WTC11 (cell line): ENCODE data around the gene ANKRD53. TPM values are rescaled to one million over a fixed set of nuclear protein-coding genes. Genes with fewer than 3 reads are reported as not detected.
A peak's percentile ranks its signal among the peaks of the same experiment; 100 is the strongest.
"Not testable (repeated sequence)": the region's sequence is repeated elsewhere in the genome, so short reads cannot be mapped to it uniquely, and the experiment has no call there.

ENCODE experiments used
- ATAC-seq: fragments of 200-7000 bp; cut with Tn5 transposase; 2 replicates; pipeline ENCODE4 v1.10.0; 2021; ENCODE audit warnings: mild to moderate bottlenecking, moderate library complexity
- CTCF ChIA-PET: fragments of 300-600 bp; sonication (Branson Sonifier 250); formaldehyde crosslinking; loops from one replicate; lab custom pipeline; 2021; ENCODE audit warnings: antibody characterized with exemption; lab: Charles Lee
- POLR2A ChIA-PET: fragments of 350-600 bp; sonication (Branson Sonifier 250); formaldehyde crosslinking; loops from one replicate; lab custom pipeline; 2021; ENCODE audit warnings: antibody characterized with exemption; lab: Charles Lee
- DNase-seq: peaks from one replicate; pipeline ENCODE4 v3.0.0; 2021; ENCODE audit warnings: low spot score
- H3K27ac Mint-ChIP-seq: 2 replicates; pipeline ENCODE4 v1.8.0; 2021; ENCODE audit warnings: mixed read lengths
- H3K27me3 Mint-ChIP-seq: 2 replicates; pipeline ENCODE4 v1.8.0; 2021; ENCODE audit warnings: low read depth, mild to moderate bottlenecking, moderate library complexity, mixed read lengths
- H3K36me3 Mint-ChIP-seq: 2 replicates; pipeline ENCODE4 v1.8.0; 2021; ENCODE audit warnings: mixed read lengths
- H3K4me1 Mint-ChIP-seq: 2 replicates; pipeline ENCODE4 v1.8.0; 2022; ENCODE audit warnings: mixed read lengths
- H3K4me3 Mint-ChIP-seq: 2 replicates; pipeline ENCODE4 v1.8.0; 2021; ENCODE audit warnings: mild to moderate bottlenecking, moderate library complexity, mixed read lengths
- H3K9me3 Mint-ChIP-seq: 2 replicates; pipeline ENCODE4 v1.8.0; 2021; ENCODE audit warnings: mixed read lengths
- MXD4 ChIP-seq: fragments of 250-450 bp; sonication (Bioruptor Pico); IDR thresholded peaks from 2 replicates; pipeline ENCODE4 v1.8.0; 2021; ENCODE audit warnings: mild to moderate bottlenecking, moderate library complexity, borderline replicate concordance
- MYBL2 ChIP-seq: sonication (generic); formaldehyde crosslinking; IDR thresholded peaks from 2 replicates; pipeline ENCODE4 v1.8.1; 2023; ENCODE audit warnings: mild to moderate bottlenecking, moderate library complexity, missing genetic modification reagents
- SOX15 ChIP-seq: fragments of 250-450 bp; sonication (Bioruptor Pico); IDR thresholded peaks from 2 replicates; pipeline ENCODE4 v1.9.0; 2021; ENCODE audit warnings: mild to moderate bottlenecking
- SP1 ChIP-seq: sonication (generic); formaldehyde crosslinking; conservative IDR thresholded peaks from 2 replicates; pipeline ENCODE4 v1.8.1; 2022; ENCODE audit warnings: missing genetic modification reagents
- ZNF317 ChIP-seq: sonication (generic); formaldehyde crosslinking; IDR thresholded peaks from 2 replicates; pipeline ENCODE4 v1.8.1; 2023; ENCODE audit warnings: low read depth, mild to moderate bottlenecking, moderate library complexity, missing genetic modification reagents, borderline replicate concordance
- ZNF396 ChIP-seq: fragments of 250-450 bp; sonication (Bioruptor Pico); IDR thresholded peaks from 2 replicates; pipeline ENCODE4 v1.8.0; 2021; ENCODE audit warnings: mild to moderate bottlenecking, moderate library complexity, borderline replicate concordance
- ZNF423 ChIP-seq: fragments of 250-450 bp; sonication (Bioruptor Pico); IDR thresholded peaks from 2 replicates; pipeline ENCODE4 v2.1.2; 2022; ENCODE audit warnings: mild to moderate bottlenecking, moderate library complexity
- ZNF671 ChIP-seq: fragments of 250-450 bp; sonication (Bioruptor Pico); IDR thresholded peaks from 2 replicates; pipeline ENCODE4 v1.8.0; 2021; ENCODE audit warnings: mild to moderate bottlenecking
- total RNA-seq: library from RNA; stranded (reverse); gene quantifications from 3 replicates; pipeline ENCODE4 v1.2.3, GENCODE V29; 2021
- TF ChIP-seq, protein P1 (sequence below): sonication (generic); formaldehyde crosslinking; IDR thresholded peaks from 2 replicates; pipeline ENCODE4 v1.8.1; 2022; ENCODE audit warnings: mild to moderate bottlenecking, missing genetic modification reagents, moderate library complexity, borderline replicate concordance
- TF ChIP-seq, protein P2 (sequence below): sonication (generic); formaldehyde crosslinking; IDR thresholded peaks from 2 replicates; pipeline ENCODE4 v1.8.0; 2023; ENCODE audit warnings: mild to moderate bottlenecking, missing genetic modification reagents
- TF ChIP-seq, protein P3 (sequence below): sonication (generic); formaldehyde crosslinking; IDR thresholded peaks from 2 replicates; pipeline ENCODE4 v1.8.0; 2023; ENCODE audit warnings: missing genetic modification reagents
- TF ChIP-seq, protein P4 (sequence below): sonication (generic); formaldehyde crosslinking; IDR thresholded peaks from 2 replicates; pipeline ENCODE4 v1.8.1; 2022; ENCODE audit warnings: low read depth, mild to moderate bottlenecking, moderate library complexity, missing genetic modification reagents, borderline replicate concordance
- TF ChIP-seq, protein P5 (sequence below): sonication (generic); formaldehyde crosslinking; IDR thresholded peaks from 2 replicates; pipeline ENCODE4 v1.8.0; 2022; ENCODE audit warnings: mild to moderate bottlenecking, missing genetic modification reagents
- TF ChIP-seq, protein P6 (sequence below): sonication (generic); formaldehyde crosslinking; IDR thresholded peaks from 2 replicates; pipeline ENCODE4 v1.8.0; 2022; ENCODE audit warnings: mild to moderate bottlenecking, missing genetic modification reagents
- TF ChIP-seq, protein P7 (sequence below): fragments of 200-600 bp; IDR thresholded peaks from 2 replicates; pipeline ENCODE4 v1.8.0; 2022; ENCODE audit warnings: antibody characterized with exemption

ANKRD53 gene
- total RNA-seq, 1 experiment from 2014 or later: 0.81 TPM

DNA sequence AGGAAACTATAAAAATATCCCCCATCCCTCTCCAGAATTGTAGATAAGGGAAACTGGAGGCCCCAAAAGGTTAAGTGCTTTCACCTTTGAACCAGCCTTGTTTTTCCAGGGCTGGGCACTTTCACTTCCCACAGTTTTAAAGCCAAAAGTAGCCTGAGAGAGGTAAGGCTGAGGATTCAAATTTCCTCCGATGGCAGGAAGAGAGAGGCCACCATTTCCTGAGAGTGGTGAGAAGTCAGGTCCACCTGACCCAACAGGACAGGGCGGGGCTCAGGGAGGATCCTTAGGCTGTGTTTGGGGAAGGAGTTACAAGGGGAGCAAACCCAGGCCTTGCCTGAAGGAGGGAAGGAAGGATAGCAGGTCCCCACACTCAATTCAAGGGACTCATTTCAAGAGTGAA, 20.9 kb downstream of the ANKRD53 start (continued):
- TF ChIP-seq, protein P1, sequence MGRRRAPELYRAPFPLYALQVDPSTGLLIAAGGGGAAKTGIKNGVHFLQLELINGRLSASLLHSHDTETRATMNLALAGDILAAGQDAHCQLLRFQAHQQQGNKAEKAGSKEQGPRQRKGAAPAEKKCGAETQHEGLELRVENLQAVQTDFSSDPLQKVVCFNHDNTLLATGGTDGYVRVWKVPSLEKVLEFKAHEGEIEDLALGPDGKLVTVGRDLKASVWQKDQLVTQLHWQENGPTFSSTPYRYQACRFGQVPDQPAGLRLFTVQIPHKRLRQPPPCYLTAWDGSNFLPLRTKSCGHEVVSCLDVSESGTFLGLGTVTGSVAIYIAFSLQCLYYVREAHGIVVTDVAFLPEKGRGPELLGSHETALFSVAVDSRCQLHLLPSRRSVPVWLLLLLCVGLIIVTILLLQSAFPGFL (CRISPR knock-in tag): no peak
- no peak for TF ChIP-seq ZNF423 (CRISPR knock-in tag)
- TF ChIP-seq, protein P2, sequence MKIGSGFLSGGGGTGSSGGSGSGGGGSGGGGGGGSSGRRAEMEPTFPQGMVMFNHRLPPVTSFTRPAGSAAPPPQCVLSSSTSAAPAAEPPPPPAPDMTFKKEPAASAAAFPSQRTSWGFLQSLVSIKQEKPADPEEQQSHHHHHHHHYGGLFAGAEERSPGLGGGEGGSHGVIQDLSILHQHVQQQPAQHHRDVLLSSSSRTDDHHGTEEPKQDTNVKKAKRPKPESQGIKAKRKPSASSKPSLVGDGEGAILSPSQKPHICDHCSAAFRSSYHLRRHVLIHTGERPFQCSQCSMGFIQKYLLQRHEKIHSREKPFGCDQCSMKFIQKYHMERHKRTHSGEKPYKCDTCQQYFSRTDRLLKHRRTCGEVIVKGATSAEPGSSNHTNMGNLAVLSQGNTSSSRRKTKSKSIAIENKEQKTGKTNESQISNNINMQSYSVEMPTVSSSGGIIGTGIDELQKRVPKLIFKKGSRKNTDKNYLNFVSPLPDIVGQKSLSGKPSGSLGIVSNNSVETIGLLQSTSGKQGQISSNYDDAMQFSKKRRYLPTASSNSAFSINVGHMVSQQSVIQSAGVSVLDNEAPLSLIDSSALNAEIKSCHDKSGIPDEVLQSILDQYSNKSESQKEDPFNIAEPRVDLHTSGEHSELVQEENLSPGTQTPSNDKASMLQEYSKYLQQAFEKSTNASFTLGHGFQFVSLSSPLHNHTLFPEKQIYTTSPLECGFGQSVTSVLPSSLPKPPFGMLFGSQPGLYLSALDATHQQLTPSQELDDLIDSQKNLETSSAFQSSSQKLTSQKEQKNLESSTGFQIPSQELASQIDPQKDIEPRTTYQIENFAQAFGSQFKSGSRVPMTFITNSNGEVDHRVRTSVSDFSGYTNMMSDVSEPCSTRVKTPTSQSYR (CRISPR knock-in tag): no peak

DNA sequence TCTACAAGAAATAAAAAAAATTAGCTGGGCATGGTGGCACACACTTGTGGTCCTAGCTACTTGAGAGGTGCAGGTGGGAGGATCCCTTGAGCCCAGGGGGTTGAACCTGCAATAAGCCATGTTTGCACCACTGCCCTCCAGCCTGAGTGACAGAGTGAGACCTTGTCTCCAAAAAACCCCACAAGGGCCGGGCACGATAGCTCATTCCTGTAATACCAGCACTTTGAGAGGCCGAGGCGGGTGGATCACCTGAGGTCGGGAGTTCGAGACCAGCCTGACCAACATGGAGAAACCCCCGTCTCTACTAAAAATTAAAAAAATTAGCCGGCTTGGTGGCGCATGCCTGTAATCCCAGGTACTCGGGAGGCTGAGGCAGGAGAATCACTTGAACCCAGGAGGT, 21.5 kb downstream of the ANKRD53 start:
- peaks cover 23% of the 10 kb centered on the region for H3K4me1 Mint-ChIP-seq
- CTCF ChIA-PET: interaction anchor here (1.1 to 2.8 kb wide), 3 partner anchors 15 to 70 kb away, joined by 4 to 55 read pairs (median 12); partner anchors contain the start of gene NAGK

DNA sequence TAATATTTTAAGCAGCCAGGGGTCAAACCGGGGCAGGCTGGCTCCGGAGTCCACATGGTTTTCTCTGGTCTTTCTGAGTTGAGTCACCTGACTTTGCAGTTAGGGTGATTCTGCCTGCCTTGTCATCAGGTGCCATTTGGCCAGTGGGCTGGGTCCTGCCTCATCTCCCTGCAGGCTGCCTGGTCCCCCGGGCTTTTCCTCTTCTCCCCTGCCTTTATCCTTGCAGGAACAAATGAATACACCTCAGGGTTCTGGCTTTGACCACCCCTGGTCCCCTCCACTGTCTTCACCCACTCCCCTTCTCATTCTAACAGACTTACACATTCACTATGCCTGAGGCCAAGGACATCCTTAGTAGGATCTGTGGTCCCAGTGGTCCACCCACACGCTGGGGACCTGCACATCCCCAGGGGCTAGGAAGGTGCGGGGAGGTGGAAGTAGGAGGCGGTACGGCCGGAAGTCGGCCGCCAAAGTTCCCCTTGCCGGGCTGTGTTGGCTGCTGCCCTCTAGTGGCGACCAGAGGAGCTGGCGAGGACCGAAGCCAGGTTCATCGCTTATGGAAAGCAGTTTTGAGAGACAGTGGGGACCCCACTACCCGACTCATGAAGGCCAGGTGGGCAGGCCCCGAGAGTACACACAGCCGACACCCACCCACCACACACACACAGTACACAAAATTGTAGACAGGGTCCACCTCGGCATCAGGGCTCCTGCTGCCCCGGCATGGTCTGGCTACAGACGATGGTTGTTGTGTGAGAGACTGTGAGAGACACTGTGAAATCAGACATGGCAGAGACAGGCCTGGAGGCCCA, 22.6 kb downstream of the ANKRD53 start:
- Mint-ChIP-seq H3K4me1 (peaks cover 18% of the 10 kb centered on the region), H3K9me3 (no peaks in the 10 kb centered on the region; the same call in 1 of the 2 replicates), H3K27ac (no peak overlapping the region), H3K27me3 (peaks cover 45% of the 10 kb centered on the region), H3K4me3 (peak overlapping the region; percentile 43), H3K36me3 (no peaks in the 10 kb centered on the region)
- DNase-seq: peak; percentile 77
- peak; percentile 72 for ATAC-seq
- ChIA-PET POLR2A (no interaction called here), CTCF (interaction anchor here (0.5 to 2.9 kb wide), 35 partner anchors 9 to 365 kb away, joined by 3 to 68 read pairs (median 5); partner anchors contain the start of genes ADD2, ANKRD53, FIGLA and MCEE)
- TF ChIP-seq MXD4 (no peak), SP1 (CRISPR knock-in tag) (no peak), ZNF671 (CRISPR knock-in tag) (no peak), MYBL2 (CRISPR knock-in tag) (no peak), ZNF317 (CRISPR knock-in tag) (no peak), SOX15 (CRISPR knock-in tag) (no peak), ZNF396 (CRISPR knock-in tag) (no peak)
- TF ChIP-seq, protein P3, sequence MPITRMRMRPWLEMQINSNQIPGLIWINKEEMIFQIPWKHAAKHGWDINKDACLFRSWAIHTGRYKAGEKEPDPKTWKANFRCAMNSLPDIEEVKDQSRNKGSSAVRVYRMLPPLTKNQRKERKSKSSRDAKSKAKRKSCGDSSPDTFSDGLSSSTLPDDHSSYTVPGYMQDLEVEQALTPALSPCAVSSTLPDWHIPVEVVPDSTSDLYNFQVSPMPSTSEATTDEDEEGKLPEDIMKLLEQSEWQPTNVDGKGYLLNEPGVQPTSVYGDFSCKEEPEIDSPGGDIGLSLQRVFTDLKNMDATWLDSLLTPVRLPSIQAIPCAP (CRISPR knock-in tag): no peak
- TF ChIP-seq, protein P4, sequence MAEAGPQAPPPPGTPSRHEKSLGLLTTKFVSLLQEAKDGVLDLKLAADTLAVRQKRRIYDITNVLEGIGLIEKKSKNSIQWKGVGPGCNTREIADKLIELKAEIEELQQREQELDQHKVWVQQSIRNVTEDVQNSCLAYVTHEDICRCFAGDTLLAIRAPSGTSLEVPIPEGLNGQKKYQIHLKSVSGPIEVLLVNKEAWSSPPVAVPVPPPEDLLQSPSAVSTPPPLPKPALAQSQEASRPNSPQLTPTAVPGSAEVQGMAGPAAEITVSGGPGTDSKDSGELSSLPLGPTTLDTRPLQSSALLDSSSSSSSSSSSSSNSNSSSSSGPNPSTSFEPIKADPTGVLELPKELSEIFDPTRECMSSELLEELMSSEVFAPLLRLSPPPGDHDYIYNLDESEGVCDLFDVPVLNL: no peak
- TF ChIP-seq, protein P5, sequence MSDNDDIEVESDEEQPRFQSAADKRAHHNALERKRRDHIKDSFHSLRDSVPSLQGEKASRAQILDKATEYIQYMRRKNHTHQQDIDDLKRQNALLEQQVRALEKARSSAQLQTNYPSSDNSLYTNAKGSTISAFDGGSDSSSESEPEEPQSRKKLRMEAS: peak; percentile 10; the same call in 1 of the 2 replicates
- TF ChIP-seq, protein P6, sequence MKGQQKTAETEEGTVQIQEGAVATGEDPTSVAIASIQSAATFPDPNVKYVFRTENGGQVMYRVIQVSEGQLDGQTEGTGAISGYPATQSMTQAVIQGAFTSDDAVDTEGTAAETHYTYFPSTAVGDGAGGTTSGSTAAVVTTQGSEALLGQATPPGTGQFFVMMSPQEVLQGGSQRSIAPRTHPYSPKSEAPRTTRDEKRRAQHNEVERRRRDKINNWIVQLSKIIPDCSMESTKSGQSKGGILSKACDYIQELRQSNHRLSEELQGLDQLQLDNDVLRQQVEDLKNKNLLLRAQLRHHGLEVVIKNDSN (CRISPR knock-in tag): 0 out of 2 replicates have a peak, but pooled peaks have one; percentile 10
- TF ChIP-seq, protein P7, sequence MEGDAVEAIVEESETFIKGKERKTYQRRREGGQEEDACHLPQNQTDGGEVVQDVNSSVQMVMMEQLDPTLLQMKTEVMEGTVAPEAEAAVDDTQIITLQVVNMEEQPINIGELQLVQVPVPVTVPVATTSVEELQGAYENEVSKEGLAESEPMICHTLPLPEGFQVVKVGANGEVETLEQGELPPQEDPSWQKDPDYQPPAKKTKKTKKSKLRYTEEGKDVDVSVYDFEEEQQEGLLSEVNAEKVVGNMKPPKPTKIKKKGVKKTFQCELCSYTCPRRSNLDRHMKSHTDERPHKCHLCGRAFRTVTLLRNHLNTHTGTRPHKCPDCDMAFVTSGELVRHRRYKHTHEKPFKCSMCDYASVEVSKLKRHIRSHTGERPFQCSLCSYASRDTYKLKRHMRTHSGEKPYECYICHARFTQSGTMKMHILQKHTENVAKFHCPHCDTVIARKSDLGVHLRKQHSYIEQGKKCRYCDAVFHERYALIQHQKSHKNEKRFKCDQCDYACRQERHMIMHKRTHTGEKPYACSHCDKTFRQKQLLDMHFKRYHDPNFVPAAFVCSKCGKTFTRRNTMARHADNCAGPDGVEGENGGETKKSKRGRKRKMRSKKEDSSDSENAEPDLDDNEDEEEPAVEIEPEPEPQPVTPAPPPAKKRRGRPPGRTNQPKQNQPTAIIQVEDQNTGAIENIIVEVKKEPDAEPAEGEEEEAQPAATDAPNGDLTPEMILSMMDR: peak; percentile 87

More for the DNA sequence above, 21.5 kb downstream of the ANKRD53 start:
- H3K4me3 Mint-ChIP-seq, H3K27ac Mint-ChIP-seq, POLR2A ChIA-PET, DNase-seq, H3K9me3 Mint-ChIP-seq, ATAC-seq, H3K36me3 Mint-ChIP-seq: not testable (repeated sequence)
- H3K27me3 Mint-ChIP-seq: peaks cover 44% of the 10 kb centered on the region
